NT2/D1 (cell line): ENCODE measurements around the gene CHST9.

Experiments
- DNase-seq: peaks from one replicate; pipeline ENCODE4 v3.0.0-alpha.2; 2011; ENCODE audit warnings: low read depth, low spot score
- H3K27me3 ChIP-seq: 2 replicates; pipeline ENCODE4 v1.6.0; 2011; ENCODE audit warnings: mild to moderate bottlenecking; ENCODE audit not compliant: insufficient read length, insufficient read depth
- H3K36me3 ChIP-seq: 2 replicates; pipeline ENCODE4 v1.6.1; 2011; ENCODE audit warnings: mild to moderate bottlenecking, low read length, mixed read lengths; ENCODE audit not compliant: insufficient read depth, insufficient read length
- H3K4me1 ChIP-seq: 2 replicates; pipeline ENCODE4 v1.5.1; 2011; ENCODE audit not compliant: insufficient read depth, insufficient read length
- H3K4me3 ChIP-seq: 2 replicates; pipeline ENCODE4 v1.5.1; 2011; ENCODE audit warnings: low read depth; ENCODE audit not compliant: insufficient read length
- H3K9ac ChIP-seq: 2 replicates; pipeline ENCODE4 v1.6.0; 2011; ENCODE audit warnings: low read depth; ENCODE audit not compliant: insufficient read length
- H3K9me3 ChIP-seq: 2 replicates; pipeline ENCODE4 v1.5.1; 2011; ENCODE audit warnings: mild to moderate bottlenecking, low read length; ENCODE audit not compliant: insufficient read depth
- SUZ12 ChIP-seq: IDR thresholded peaks from 2 replicates; pipeline ENCODE4 v1.6.1; 2011; ENCODE audit not compliant: insufficient read length, insufficient read depth; ENCODE audit errors: extremely low read depth
- YY1 ChIP-seq: IDR thresholded peaks from 2 replicates; pipeline ENCODE4 v1.6.1; 2011; ENCODE audit not compliant: insufficient read length, insufficient read depth
- ZNF274 ChIP-seq: IDR thresholded peaks from 2 replicates; pipeline ENCODE4 v1.6.1; 2011; ENCODE audit warnings: mild to moderate bottlenecking, low read depth, low read length

Gene CHST9

DNA sequence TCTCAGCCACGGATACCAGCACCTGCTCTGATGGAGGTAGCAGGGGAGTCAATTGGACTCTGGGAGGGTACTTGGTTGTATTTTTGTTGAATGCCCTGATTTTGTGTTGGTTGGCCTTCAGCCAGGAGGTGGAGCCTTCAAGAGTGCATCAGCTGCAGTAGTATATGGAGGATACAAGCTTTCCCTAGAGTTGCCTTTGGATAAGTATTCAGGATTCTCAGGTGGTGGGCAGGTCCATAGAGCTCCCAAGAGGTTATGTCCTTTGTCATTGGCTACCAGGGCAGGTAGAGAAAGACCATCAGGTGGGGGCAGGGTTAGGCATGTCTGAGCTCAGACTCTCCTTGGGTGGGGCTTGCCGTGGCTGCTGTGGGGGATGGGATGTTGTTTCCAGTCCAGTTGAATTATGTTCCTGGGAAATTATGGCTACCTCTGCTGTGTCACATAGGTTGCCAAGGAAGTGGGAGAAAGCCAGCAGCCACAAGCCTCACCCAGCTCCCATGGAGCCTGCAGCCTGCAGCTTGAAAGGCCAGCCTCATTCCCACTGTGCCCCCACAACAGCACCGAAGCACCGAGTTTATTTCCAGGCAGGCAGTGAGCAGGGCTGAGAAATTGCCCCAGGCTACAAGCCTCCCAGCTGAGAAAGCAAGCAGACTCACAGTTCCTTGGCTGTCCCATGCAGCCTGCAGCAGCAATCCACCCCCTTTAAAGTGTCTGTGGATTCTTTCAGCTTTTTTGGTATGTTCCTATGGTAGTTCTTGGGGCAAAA is 38.6 kb upstream of the CHST9 start:
- no peak for DNase-seq
- H3K36me3 ChIP-seq: no peaks in the 10 kb centered on the region
- H3K9ac ChIP-seq: no peak overlapping the region
- no peaks in the 10 kb centered on the region for H3K9me3 ChIP-seq
- TF ChIP-seq YY1: no peak
- TF ChIP-seq SUZ12: no peak
- TF ChIP-seq ZNF274: no peak
- H3K4me1 ChIP-seq: no peaks in the 10 kb centered on the region
- H3K27me3 ChIP-seq: no peaks in the 10 kb centered on the region
- no peak overlapping the region for H3K4me3 ChIP-seq

DNA sequence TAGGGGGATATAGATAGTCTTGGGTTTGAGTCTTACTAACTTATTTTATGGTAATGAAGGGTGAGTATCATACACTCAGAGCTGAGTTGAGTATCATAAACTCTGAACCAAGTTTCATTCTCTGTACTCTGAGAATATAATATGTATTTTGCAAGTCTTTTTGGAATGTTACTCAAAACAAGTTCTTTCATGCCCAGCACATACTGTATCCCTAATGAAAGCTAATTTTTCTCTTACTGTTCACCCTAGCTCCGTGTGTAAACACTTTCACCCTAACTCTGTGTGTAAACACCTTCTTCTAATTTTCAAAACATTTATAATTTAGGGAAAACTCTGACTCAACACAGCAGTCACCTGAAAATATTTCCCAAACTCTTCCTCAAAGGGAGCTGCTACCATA is 29.7 kb upstream of the CHST9 start:
- no peak for TF ChIP-seq SUZ12
- no peak for TF ChIP-seq ZNF274
- no peak for TF ChIP-seq YY1
- no peak for DNase-seq
- no peaks in the 10 kb centered on the region for H3K4me1 ChIP-seq
- H3K27me3 ChIP-seq: no peaks in the 10 kb centered on the region
- H3K36me3 ChIP-seq: no peaks in the 10 kb centered on the region
- H3K9me3 ChIP-seq: no peaks in the 10 kb centered on the region
- H3K9ac ChIP-seq: no peak overlapping the region
- H3K4me3 ChIP-seq: no peak overlapping the region

DNA sequence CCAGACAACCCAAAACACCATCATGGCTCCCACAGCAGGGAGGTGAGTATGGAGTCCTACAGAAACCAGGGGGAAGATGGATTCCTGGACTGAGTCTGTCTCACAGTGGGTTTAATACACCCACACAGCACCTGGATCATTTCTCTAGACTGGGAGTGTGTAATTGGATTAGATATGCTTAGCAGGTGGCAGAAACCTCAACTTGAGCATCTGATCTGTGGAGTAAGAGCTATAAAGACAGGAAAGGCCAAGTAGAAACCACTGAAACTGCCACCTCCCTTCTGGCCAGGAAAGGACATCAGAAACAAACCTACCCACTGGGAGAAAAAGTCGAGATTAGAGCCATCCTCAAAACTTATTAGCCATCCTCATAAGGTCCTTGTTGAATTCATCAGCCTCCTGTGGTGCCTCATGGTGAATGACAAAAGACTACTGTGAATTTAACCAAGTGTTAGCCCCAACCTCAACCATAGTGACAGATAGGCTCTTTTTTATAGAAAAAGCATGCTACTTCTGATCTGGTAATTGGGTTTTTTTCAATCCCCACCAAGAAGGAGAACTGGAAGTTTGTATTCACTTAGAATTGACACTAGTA is 28.1 kb upstream of the CHST9 start:
- TF ChIP-seq YY1: no peak
- TF ChIP-seq SUZ12: no peak
- no peak for TF ChIP-seq ZNF274
- H3K27me3 ChIP-seq: no peaks in the 10 kb centered on the region
- no peak for DNase-seq
- no peak overlapping the region for H3K9ac ChIP-seq
- no peaks in the 10 kb centered on the region for H3K36me3 ChIP-seq
- H3K9me3 ChIP-seq: no peaks in the 10 kb centered on the region
- no peak overlapping the region for H3K4me3 ChIP-seq
- H3K4me1 ChIP-seq: no peaks in the 10 kb centered on the region

DNA sequence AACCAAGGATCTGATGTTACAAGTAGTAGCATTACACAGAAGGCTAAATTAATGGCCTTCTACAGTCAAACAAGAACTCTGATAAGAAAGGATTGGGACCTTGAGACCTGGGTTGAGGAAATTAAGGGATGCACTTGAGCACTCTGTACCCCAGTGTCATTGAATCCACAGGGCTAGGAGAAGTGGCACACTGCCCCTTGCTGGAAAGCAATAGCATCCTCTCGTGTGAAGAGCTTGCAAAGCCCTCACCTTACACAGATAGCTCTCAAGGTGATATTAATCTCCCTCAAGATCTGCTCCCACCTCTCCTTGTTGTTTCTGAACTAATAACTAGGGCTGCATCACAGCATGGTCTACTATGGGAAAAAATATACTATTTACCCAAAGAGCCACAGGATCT is 26.5 kb upstream of the CHST9 start:
- no peak for TF ChIP-seq SUZ12
- no peak for TF ChIP-seq ZNF274
- no peak for TF ChIP-seq YY1
- H3K4me1 ChIP-seq: no peaks in the 10 kb centered on the region
- H3K9ac ChIP-seq: no peak overlapping the region
- no peaks in the 10 kb centered on the region for H3K36me3 ChIP-seq
- no peaks in the 10 kb centered on the region for H3K9me3 ChIP-seq
- H3K27me3 ChIP-seq: no peaks in the 10 kb centered on the region
- no peak overlapping the region for H3K4me3 ChIP-seq
- no peak for DNase-seq

DNA sequence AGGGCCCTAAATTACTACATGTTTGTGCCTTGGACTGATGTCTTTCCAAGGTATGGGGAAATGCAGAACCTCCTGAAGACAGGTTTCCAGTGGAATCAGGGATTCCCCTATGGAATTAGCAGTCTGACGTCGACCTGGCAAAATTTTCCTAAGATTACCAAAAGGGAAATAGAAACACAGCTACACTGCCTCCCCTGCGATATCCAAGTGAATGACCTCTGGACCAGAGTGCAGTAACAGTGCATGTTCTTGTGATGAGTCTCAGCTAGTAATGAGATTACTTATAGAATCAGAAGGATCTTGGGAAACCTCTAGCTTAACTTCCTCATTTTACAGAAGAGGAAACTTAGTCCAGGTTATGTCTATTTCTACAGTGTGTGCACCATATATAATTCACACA is 21.3 kb upstream of the CHST9 start:
- TF ChIP-seq SUZ12 (no peak), YY1 (no peak), ZNF274 (no peak)
- no peak for DNase-seq
- no peak overlapping the region for H3K9ac ChIP-seq
- no peaks in the 10 kb centered on the region for H3K4me1 ChIP-seq
- H3K9me3 ChIP-seq: no peaks in the 10 kb centered on the region
- H3K4me3 ChIP-seq: no peak overlapping the region
- H3K36me3 ChIP-seq: no peaks in the 10 kb centered on the region
- H3K27me3 ChIP-seq: no peaks in the 10 kb centered on the region

DNA sequence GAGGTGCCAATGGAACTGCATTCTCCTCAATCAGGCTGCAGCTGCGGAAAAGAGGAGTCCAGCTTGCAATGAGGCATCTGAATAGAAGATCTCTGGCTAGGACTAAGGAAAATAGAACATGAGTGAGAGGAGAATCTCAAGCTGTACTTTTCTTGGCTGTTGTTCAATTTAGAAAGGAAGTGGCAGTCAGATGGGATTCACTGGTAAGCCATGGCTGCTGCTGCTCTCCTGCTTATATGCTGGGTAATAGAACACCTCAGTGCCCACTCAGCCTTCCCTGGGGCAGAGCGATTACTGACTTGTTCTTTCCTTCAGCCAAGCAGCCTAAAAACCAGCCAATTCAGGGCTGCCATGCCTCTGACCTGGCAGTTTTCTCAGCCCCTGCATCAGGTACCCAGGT is 17.6 kb upstream of the CHST9 start:
- H3K27me3 ChIP-seq: no peaks in the 10 kb centered on the region
- DNase-seq: no peak
- H3K4me3 ChIP-seq: no peak overlapping the region
- TF ChIP-seq SUZ12 (no peak), ZNF274 (no peak), YY1 (no peak)
- H3K4me1 ChIP-seq: no peaks in the 10 kb centered on the region
- no peak overlapping the region for H3K9ac ChIP-seq
- H3K9me3 ChIP-seq: no peaks in the 10 kb centered on the region
- H3K36me3 ChIP-seq: no peaks in the 10 kb centered on the region

DNA sequence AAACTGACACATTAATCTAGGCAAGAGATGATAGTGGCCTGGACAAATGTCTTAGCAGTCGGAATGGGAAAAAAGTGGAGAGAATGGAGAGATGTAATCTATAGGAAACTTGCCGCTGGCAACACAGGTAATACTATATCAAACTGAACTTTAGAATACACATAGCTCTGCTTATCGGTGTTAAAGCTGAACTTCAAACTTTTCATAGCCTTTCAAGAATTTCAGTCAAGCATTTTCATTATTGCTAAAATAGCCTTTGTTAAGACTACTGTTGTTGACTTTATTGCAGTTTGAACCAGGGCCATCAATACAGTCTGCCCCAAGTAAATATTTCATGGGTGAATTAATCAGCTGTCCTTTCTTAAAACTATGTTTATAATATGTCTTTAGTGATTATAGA is 12.9 kb upstream of the CHST9 start:
- no peak overlapping the region for H3K4me3 ChIP-seq

More for the DNA sequence above, 12.9 kb upstream of the CHST9 start:
- no peaks in the 10 kb centered on the region for H3K27me3 ChIP-seq
- H3K4me1 ChIP-seq: no peaks in the 10 kb centered on the region
- no peaks in the 10 kb centered on the region for H3K9me3 ChIP-seq
- H3K9ac ChIP-seq: no peak overlapping the region
- no peak for DNase-seq
- TF ChIP-seq ZNF274 (no peak), YY1 (no peak), SUZ12 (no peak)
- no peaks in the 10 kb centered on the region for H3K36me3 ChIP-seq
